Stimulated activated CD4-positive, alpha-beta T cell treated with anti-CD3 and anti-CD28 coated beads, TNF-alpha, amount 100 ng/mL, for 1 hour (primary cell): ENCODE results near the gene SUOX.
"Not testable (repeated sequence)": the region's sequence is repeated elsewhere in the genome, so short reads cannot be mapped to it uniquely, and the experiment has no call there.

Experiments used
- DNase-seq, 3 donors: peaks; one replicate each; pipeline ENCODE4 v3.0.0-alpha.2; 2020; ENCODE audit warnings: low read depth in 3 of 3, low spot score in 1 of 3

SUOX gene

GRCh38 chr12:55983232-55983842 is 13.7 kb upstream of the SUOX start:
- DNase-seq, result no peak

- DNase-seq, result no peak
These were observed 12.2 kb upstream of the SUOX start for GRCh38 chr12:55984861-55985260.

- no peak for DNase-seq
These were observed 11.7 kb upstream of the SUOX start for GRCh38 chr12:55985341-55985740.

GRCh38 chr12:55985976-55986375 is 11.1 kb upstream of the SUOX start:
- not testable (repeated sequence) for DNase-seq

- DNase-seq, result no peak
These were observed 6.0 kb upstream of the SUOX start for GRCh38 chr12:55991110-55991509.

- DNase-seq, result no peak
These were observed 3.7 kb upstream of the SUOX start for GRCh38 chr12:55993230-55993853.

- DNase-seq, result no peak
These were observed 1.7 kb upstream of the SUOX start for GRCh38 chr12:55995366-55995765.

- peak in 2 of 3 donors; percentile 37 to 40 for DNase-seq
These were observed 818 bp upstream of the SUOX start for GRCh38 chr12:55996201-55996714.

- DNase-seq, result no peak
These were observed 421 bp downstream of the SUOX start for GRCh38 chr12:55997535-55997859.

- not testable (repeated sequence) for DNase-seq
These were observed 2.4 kb downstream of the SUOX start for GRCh38 chr12:55999522-55999921.

- DNase-seq, result not testable (repeated sequence)
These were observed 3.0 kb downstream of the SUOX start for GRCh38 chr12:55999999-56000540.

- no peak for DNase-seq
These were observed 4.5 kb downstream of the SUOX start for GRCh38 chr12:56001487-56002100.

- not testable (repeated sequence) for DNase-seq
These were observed 6.3 kb downstream of the SUOX start for GRCh38 chr12:56003376-56003775.

GRCh38 chr12:56004211-56004610 is 7.1 kb downstream of the SUOX start:
- DNase-seq, result no peak

GRCh38 chr12:56007564-56008559 is 10.8 kb downstream of the SUOX start:
- peak; percentile 40 to 62 (median 51) for DNase-seq

- no peak for DNase-seq
These were observed 13.1 kb downstream of the SUOX start for GRCh38 chr12:56010111-56010570.

- DNase-seq, result no peak
These were observed 14.5 kb downstream of the SUOX start for GRCh38 chr12:56011509-56012090.

GRCh38 chr12:56013482-56013881 is 16.4 kb downstream of the SUOX start:
- DNase-seq, result no peak

- DNase-seq, result no peak
These were observed 17.1 kb downstream of the SUOX start for GRCh38 chr12:56014205-56014604.

GRCh38 chr12:56017181-56017580 is 20.1 kb downstream of the SUOX start:
- no peak for DNase-seq

- DNase-seq, result no peak
These were observed 21.3 kb downstream of the SUOX start for GRCh38 chr12:56018356-56018755.
